ENCODE data around the gene KCNMB2.
"Not testable (repeated sequence)": the region's sequence is repeated elsewhere in the genome, so short reads cannot be mapped to it uniquely, and the experiment has no call there.

Gene KCNMB2

DNA sequence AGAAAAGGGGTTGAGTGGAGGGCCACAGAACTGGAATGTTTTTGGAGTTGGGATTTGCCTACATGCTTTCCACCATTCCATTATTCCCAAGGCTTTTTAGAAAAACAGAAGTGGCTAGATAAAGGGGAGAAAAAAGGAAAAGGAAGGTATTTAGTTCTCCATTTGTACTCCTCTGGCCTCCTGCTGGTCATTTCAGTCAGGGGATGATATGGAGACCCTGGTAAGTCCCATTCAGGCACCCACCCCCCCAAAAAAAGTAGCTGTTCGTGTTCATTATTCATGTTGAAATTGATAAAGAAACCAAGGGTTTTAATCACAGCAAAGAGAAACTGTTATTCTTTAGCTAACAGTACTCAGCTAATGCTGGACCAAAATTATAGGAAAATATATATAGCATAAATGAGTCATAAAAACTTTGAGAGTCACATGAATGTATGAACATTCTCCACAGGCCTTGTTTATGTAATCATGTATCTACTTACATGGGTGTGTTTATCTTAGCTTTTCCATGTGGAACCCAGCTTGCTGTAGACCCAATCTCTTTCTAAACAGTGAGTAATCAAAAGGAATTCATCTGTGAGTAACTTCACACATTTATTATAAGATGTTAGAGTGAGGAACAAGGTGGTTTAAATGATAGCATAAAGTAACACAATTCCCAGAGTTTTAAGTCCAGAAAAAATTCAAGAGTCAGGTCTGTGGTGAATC, 167.2 kb downstream of the KCNMB2 start:
- DNase-seq (ENCODE audit: low read depth) = no peak

DNA sequence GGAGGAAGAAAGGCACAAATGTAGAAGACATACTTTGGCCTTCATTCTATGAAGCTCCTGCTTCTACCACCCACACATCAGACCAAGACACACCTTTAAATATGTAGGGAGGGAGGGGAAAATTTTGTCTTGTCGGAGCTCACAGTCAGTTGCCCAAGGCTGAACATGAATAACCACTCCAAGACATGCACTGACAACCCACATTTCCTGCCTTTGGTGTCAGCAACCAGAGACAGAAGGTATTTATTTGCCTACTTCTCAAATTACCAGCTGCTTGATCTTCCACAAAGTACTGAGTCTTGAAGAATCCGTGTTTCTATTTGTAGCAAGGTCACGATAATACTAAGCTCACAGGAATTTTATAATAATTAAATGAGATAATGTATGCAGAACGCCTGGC, 169.7 kb downstream of the KCNMB2 start:
- DNase-seq (ENCODE audit: low read depth) = no peak

DNA sequence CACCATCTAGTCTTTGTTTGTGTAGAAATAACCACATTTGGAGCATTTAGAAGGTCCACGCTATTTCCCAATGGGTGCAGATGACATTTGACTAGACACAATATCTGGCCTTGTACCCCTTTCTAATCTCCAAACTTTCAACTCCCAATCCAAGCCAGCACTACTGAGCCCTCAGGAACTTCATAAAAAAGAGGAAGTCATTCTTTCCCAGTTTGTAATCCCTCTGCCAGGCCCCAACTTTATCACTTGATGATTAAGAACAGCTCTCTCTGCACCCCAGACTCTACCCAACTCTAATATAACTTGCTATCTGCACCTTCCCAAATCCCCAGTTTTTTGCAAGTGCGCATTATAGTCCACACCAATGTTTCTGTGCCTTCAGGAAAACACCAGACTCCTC, 170.2 kb downstream of the KCNMB2 start:
- DNase-seq (ENCODE audit: low read depth) = no peak

DNA sequence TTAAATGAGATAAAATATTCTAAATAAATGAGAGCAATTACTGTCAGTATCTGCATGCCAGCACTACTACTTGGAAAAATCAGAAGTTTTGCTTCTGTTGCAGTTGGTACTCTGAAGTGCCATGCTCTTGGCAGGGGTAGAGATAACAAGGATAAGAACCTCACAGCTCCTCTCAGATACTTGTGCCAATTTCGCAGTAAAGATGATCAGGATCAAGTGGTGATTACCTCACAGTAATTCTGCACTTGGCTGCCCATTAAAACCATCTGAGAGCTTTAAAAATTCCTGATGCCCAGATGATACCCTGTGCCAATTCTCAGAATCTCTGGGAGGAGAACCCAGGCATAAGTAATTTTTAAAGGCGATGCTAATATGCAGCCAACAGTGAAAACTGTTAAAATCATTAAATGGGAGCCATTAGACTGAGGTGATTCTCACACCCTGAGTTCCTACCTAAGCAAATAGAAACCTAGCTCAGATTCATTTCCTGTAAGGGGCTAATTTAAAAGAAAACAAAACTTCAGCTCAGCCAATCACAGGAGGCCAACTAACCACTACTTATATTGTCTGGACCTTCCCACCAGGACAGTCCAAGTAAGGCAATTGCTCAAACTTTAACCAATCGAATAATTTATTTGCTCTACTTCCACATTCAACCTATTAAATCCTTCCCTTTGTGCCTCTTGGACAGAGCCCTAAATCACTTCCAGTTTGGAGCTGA, 171.2 kb downstream of the KCNMB2 start:
- no peak for DNase-seq (ENCODE audit: low read depth)

DNA sequence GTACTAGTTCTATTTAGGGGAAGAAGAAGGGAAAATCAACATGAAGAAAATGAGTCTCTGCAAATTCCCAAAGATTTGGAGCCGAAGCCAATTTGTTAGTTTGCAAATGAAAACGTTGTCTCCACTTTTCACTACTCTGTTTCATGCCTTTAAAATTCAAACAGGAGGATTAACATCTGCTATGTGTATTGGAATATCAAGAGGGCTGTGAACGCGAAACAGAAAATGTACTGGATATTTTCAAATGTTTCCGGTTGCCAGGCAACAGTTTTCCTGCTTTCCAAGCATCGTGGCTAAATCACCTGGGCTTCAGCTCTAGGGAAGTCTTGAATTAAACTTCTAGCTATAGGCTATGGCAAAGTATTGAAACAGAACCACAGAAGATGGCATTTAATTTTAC, 172.8 kb downstream of the KCNMB2 start:
- DNase-seq (ENCODE audit: low read depth) = no peak

DNA sequence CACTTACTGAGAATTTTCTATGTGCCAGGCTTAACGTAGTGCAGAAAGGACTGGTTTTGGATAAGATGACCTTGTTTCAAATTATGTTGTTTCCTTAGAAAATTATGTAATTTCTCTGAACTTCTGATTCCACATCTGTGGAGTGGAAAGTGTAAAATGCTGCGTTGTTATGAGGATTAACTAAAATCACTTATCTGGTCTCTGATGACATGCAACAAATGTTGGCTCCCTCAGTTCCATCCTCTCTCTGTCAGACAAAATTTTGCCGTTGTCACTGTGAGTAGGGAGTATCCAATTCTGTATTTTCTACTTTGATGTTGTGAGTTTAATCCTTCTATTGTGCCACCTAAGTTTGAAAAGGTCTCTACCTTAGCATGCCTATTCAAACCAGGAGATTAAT, 175.5 kb downstream of the KCNMB2 start:
- DNase-seq (ENCODE audit: low read depth) = no peak

DNA sequence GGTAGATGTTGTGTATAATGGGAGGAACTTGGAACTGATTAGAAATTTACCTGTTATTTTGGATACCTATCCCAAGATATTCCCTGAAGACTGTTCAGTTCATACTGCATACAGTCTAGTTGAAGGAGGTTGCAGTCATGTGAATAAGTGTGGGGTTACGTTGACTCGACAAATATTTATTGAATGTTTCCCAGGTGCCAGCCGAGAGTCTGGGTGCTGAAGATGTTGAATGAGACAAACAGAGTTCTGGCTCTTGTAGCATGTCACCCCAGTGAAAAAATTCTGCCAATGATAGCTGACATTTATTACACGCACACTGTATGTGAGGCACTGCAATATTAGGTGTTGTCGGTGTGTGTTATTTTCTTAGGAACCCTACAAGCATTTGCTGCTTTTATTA, 176.0 kb downstream of the KCNMB2 start:
- DNase-seq (ENCODE audit: low read depth) = no peak

DNA sequence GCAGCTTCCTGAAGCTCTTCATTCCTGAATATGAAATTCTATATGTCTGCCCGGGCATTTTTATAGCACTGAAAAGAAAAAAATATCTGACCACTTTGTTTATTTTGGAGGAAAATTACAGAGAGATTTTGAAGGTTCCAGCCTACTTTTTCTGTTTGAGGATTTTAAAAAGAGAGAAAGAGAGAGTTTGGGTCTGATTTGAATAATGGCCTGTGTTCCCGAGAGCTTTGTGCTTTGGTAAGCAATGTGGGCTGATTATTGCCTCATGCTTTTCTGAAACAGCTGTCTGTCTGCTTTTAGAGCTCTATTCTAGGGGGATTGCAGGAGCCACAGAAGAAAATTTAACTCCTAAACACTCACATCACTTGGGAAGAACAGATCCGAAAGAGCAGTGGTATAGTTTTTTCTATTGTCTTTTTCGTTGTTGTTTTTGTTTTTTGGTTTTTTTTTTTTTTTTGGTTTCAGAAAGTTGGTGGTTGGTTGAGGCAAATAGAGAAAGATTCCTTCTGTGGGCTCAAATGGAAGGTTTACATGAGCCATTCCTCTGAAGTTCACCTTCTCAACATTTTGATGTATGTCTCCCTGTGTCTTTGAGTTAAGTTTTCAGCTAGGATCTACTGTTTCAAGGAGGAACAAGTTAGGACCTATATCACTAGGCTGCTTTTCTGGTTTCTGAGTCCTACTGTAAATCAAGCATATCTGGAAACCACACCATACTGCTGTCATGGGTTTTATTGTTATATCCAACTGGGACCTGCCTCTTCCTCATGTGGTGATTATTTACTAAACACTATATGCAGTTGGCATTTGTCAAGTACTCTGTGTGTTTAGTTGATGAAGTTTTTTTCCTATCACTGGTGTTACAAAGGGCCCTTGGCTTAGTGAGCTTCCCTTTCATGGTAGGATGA, 178.9 kb downstream of the KCNMB2 start:
- DNase-seq (ENCODE audit: low read depth) = no peak

DNA sequence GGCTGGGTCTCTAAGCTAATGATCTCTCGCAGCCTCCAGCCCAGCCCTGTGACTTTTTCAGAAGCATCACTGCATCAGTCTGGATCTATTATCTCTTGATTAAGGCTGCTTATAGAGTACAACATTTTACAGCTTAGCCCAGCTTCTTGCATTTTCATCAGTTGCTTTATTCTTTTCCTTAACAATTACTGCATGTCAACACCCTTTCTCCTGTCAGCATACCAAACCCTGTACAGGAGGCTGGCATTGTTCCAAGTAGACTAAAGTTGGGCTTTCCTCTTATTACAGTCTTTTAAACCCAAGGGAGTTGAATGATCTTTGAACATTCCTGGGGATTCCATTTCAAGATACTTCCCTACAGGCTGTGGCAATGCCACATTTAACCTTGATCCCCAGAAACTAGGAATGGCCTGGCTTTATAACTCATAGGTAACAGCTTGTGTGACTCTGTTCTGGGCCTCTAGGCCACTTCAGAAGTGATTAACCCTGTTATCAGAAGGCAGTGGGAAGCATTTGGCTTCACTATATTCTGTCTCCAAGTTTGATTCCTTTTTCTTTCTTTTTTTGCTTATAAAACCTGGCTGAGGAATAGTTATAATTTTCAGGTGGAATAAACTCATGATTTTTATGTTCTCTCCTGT, 182.9 kb downstream of the KCNMB2 start:
- no peak for DNase-seq (ENCODE audit: low read depth)

DNA sequence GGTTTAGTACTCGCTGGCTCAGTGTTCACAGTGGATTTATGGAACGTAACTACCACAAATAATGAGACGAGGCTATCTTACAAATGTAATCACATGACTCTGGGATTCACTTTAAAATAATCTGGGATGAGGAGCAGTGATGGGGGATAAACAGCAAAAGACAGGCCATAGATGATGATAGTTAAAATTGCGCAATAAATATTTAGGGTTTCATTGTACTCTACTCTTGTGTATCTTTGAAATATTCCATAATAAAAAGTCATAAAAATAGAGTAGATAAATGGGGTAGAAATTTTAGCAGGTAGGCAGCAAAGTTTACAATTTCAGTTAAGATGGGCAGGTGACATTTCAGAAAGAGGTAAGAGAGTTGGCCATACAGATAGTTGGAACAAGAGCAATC, 196.6 kb downstream of the KCNMB2 start:
- DNase-seq (ENCODE audit: low read depth) = no peak

DNA sequence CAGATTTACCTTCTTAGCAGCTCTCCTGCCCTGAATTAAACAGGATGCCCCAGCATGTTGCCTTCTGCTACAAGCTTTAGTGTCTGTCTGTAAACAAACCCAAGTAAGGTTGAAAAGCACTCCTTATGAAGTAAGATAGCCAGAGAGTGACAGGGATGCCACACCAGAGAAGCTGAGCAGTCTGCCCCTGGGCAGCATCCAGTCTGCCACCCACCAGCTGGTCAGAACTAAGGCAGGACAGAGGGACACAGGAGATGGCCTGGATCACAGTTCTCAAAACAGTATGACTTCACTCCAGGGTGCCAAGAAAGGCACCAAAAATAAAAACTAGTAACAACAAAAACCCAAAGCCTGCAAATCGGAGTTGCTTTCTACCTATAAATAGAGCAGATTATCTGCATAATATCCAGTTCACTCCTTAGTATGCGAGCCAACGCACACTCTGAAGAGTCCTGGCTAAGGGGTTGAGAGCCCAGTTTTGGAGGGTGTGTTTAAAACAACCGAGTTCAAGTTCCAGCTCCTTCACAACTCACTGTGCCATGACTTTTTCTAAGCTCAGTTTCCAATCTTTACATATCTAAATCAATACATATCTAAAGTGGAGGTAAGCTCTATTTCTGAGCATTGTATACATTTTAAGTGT, 198.9 kb downstream of the KCNMB2 start:
- no peak for DNase-seq (ENCODE audit: low read depth)

DNA sequence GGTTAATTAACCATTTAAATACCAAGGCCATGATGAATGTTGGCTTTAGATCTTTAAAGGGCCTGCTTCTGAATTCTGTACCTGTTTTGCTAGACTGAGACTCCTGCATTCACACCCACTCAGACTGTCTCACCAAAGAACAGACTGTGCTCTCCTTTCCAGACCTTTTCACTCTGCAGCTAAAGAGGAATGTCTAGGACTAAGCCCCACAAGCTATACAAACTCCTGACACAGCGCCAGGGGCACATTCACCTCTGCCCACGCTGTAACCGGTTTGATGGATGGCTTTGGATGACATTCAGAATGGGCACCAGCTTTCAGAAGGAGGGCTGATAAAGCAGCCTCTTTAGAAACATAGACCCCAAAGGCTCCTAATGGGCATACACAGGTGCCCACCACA, 200.1 kb downstream of the KCNMB2 start:
- no peak for DNase-seq (ENCODE audit: low read depth)

DNA sequence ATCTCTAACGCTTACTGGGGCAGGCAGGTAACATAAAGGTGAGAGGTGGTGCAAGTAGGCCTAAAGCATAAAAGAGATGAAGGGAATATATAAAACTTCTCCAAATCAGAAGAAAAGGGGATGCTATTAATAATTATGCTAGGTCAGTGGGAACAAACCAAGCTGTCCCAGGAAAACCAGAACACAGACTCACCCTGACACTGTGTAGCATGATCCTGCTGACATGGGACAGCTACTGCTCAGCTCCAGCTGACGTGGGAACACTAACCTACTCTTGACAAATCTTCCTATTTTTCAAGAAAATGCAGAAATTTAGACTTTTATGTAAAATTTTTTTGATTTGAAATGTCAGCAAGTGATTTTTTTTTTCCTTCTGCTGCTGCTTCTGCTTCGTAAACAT, 203.5 kb downstream of the KCNMB2 start:
- no peak for DNase-seq (ENCODE audit: low read depth)

DNA sequence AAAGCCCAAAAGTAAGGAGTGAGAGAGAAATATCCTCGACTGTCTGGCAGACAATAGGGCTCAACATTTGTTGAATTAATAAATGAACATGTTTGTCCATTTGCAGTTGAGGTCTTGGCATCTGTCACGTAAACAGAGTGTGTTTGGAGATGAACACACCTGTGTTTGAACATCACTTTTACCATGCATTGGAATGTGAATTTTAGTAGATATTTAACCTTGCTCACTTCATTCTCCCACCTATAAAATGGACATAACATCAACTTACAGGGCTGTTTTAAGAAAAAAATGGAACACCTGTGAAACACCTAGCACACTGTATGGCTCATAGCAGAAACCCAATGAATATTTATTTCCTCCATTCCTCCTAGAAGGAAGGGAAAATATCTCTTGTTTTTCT, 204.8 kb downstream of the KCNMB2 start:
- no peak for DNase-seq (ENCODE audit: low read depth)

DNA sequence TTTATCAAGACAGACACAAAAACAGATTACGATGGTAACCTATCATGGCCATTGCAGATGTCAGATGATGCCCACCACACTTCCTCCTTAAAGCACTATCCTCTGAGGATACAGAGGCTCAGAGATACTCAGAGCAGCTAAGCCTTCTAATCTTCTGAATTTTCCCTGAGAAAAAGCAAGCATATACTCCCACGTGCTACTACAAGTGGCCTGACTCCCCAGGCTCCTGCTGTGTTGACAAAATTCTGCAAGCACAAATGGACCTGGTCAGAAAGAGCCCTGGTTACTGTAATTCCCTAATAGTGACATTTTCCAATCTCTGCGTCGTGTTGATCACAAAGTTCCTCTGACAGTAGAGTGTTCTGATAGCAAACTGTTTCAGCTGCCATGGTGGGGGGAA, 207.1 kb downstream of the KCNMB2 start:
- DNase-seq (ENCODE audit: low read depth) = no peak

DNA sequence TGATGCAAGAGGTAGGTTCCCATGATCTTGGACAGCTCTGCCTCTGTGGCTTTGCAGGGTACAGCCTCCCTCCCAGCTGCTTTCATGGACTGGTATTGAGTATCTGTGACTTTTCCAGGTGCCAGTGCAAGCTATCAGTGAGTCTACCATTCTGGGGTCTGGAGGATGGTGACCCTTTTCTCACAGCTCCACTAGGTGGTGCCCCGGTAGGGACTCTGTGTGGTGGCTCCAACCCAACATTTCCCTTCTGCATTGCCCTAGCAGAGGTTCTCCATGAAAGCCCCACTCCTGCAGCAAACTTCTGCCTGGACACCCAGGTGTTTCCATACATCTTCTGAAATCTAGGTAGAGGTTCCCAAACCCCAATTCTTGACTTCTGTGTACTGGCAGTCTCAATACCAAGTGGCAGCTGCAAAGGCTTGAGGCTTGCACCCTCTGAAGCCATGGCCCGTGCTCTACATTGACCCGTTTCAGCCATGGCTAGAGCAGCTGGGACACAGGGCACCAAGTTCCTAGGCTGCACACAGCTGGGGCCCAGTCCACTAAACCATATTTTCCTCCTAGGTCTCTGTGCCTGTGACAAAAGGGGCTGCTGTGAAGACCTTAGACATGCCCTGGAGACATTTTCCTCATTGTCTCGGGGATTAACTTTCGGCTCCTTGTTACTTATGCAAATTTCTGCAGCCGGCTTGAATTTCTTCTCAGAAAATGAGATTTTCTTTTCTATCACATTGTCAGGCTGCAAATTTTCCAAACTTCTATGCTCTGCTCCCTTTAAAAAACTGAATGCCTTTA, 209.8 kb downstream of the KCNMB2 start:
- not testable (repeated sequence) for DNase-seq (ENCODE audit: low read depth)

DNA sequence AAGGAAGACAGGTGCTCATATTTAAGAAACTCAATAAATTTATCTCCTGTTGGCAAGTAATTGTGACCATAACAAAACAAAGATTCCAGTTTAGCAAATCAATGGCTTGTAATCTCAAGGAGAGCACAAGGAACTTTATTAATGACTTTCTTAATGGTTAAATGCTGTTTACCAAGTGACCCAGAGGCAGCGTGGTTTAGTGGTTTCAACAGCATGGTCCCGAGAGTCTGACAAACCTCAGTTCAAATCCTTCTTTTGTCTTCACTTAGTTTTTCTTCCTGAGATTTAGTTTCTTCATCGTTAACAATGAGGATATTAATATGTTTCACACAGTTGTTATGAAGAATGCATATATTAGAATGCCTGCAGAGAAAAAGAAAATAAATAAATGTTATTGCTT, 212.6 kb downstream of the KCNMB2 start:
- DNase-seq (ENCODE audit: low read depth) = no peak

DNA sequence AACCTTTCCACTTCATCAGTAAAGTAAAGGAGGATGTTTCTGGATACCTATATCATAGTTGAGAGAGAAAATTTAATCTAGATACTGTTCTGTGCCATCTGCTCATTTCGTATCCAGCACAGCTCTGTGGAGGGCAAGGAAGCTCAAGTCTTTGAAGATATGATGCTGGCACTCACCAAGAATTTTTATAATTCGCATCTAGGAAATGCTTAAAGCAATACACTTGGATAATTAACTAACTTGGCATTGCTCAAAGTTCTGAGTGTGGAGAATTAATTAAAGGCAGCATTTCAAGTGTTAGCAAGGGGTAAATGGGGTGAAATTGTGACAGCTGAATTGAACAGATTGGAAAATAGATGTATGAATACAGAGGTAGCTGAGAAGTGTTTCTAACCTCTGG, 213.2 kb downstream of the KCNMB2 start:
- no peak for DNase-seq (ENCODE audit: low read depth)

DNA sequence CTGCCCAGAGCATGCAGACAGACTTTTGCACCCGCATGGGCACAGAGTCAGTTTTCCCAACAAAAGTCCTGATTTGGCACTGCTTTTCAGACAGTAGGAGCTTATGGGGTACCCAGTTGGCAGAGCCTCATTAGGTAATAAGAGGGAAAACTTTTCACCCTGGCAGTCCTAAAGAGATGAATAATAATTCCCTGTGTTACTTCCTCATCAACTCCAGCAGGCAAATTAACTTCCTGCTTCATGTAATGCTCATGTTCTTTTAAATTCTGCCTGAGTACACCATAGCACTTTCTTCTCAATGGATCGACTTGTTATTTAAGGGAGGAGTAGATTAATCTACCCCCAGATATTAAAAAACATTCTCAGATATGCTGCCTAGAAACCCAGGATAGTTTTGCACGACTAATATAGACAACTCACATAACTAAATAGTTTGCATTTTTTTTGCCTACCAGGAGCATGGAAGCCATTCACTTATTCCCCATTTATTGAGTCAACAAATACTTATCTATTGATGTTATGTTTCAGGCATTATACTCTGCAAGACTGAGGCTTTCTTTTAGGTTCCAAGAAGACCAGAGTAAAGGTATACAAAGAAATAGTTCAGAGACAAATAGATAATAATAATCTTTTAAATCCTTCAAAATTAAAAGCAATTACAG, 214.5 kb downstream of the KCNMB2 start:
- DNase-seq (ENCODE audit: low read depth) = no peak

DNA sequence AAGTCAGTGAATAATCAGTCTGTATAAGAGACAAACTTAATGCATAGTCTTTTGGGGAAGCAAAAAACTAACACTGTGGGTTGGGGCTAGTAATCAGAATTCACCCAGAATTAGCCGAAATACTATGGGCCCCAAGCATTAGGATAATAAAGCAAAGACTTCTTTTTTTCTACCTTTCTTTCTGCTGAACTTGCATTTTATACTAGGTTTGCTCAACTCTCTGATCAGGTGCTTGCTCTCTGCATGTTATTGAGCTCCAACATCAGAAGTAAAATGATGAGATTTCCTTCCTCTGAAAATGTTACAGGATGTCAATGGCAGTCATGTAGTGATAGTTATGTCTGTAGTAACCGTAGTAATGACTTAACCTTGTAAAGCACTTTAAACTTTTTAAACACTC, 216.6 kb downstream of the KCNMB2 start:
- DNase-seq (ENCODE audit: low read depth) = no peak
